22Rv1 (cell line): ENCODE measurements around the gene CDC42EP5.

Source experiments
- H3K27ac ChIP-seq: fragments of 450-650 bp; 2 replicates; pipeline ENCODE4 v1.5.1; 2017
- ZFX ChIP-seq: fragments of 450-650 bp; IDR thresholded peaks from 2 replicates; pipeline ENCODE4 v1.6.1; 2017; ENCODE audit warnings: antibody characterized with exemption, borderline replicate concordance
- TF ChIP-seq, protein P1 (sequence below): fragments of 450-650 bp; IDR thresholded peaks from 2 replicates; pipeline ENCODE4 v1.5.1; 2017; ENCODE audit warnings: mild to moderate bottlenecking

Gene CDC42EP5

GRCh38 chr19:54454781-54455675 is 18.1 kb downstream of the CDC42EP5 start:
- H3K27ac ChIP-seq: no peak overlapping the region
- TF ChIP-seq, protein P1, sequence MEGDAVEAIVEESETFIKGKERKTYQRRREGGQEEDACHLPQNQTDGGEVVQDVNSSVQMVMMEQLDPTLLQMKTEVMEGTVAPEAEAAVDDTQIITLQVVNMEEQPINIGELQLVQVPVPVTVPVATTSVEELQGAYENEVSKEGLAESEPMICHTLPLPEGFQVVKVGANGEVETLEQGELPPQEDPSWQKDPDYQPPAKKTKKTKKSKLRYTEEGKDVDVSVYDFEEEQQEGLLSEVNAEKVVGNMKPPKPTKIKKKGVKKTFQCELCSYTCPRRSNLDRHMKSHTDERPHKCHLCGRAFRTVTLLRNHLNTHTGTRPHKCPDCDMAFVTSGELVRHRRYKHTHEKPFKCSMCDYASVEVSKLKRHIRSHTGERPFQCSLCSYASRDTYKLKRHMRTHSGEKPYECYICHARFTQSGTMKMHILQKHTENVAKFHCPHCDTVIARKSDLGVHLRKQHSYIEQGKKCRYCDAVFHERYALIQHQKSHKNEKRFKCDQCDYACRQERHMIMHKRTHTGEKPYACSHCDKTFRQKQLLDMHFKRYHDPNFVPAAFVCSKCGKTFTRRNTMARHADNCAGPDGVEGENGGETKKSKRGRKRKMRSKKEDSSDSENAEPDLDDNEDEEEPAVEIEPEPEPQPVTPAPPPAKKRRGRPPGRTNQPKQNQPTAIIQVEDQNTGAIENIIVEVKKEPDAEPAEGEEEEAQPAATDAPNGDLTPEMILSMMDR: no peak
- no peak for TF ChIP-seq ZFX

DNA sequence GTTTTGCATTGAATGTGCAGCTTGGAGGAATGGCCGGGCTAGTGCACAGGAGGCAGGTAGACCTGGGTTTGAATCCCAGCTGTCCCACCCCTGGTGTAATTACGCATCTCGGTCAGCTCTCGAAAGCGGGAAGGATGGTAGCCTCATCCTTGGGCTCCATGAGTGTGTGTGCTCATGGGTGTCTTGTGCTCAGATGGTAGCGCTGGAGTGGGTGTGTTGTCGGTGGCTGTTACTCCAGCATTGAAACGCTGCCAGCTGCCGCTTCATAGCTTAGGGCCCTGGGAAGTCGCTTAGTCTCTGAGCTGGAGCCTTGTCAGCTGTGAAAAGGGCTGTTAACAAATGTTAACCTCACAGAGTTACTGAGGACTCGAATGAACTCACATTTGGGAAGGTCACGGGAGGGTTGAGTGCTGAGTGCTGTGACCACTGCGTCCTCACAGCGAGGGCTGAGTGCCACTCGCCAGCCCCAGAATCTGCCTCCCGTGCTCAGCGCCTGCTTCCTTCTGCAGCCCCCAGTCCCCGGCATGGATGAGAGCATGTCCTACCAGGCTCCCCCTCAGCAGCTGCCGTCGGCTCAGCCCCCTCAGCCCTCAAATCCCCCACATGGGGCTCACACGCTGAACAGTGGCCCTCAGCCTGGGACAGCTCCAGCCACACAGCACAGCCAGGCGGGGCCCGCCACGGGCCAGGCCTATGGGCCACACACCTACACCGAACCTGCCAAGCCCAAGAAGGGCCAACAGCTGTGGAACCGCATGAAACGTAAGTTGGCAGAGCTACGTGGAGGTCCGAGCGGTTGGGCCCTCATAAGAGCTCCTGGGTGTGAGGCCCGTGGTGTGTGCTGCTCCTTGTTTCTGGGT is 18.9 kb downstream of the CDC42EP5 start:
- no peak for TF ChIP-seq ZFX
- TF ChIP-seq, protein P1: no peak
- H3K27ac ChIP-seq: no peak overlapping the region

DNA sequence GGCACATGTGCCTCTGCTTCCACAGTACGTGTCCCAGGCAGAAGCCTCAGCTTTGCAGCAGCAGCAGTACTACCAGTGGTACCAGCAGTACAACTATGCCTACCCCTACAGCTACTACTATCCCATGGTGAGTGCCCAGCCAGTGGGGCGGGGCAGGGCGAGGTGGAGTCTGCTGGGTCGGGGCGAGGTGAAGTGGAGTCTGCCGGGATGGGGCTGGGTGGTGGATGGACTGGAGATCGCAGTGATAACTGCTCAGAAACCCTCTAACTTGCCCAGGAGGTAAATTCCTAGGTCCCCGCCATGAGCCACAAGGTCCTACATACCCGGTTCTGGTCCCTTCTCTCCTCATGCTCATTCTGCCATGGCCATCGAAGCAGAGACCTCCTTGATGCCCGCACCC is 20.5 kb downstream of the CDC42EP5 start:
- H3K27ac ChIP-seq: no peak overlapping the region
- TF ChIP-seq ZFX: no peak
- TF ChIP-seq, protein P1: no peak

GRCh38 chr19:54451997-54452396 is 21.1 kb downstream of the CDC42EP5 start:
- no peak overlapping the region for H3K27ac ChIP-seq
- TF ChIP-seq, protein P1: no peak
- TF ChIP-seq ZFX: no peak

GRCh38 chr19:54451331-54451871 is 21.7 kb downstream of the CDC42EP5 start:
- TF ChIP-seq, protein P1: no peak
- no peak for TF ChIP-seq ZFX
- H3K27ac ChIP-seq: no peak overlapping the region

DNA sequence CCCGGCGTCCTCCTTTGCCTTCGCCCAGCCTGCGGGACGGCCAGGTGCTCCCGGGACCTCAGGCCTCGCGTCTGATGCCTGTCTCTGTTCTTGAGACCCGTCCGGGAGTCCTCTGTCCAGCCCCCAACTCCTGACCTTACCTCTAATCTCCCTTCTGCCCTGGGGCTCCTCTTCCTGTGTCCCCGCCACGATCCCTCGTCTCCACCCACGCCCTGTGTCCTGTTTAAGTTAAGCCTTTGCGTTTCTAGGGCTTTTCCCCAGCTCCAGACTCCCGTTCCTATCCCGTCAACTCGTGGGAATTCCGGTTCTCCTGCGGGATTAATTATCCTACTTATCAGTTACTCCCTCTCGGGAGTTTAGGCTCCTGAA is 23.4 kb downstream of the CDC42EP5 start:
- H3K27ac ChIP-seq: peak overlapping the region; percentile 85
- TF ChIP-seq ZFX: no peak
- TF ChIP-seq, protein P1: no peak
